PFSK-1 (cell line): Measurements from ENCODE around the gene CBY1.

Experiments
- FOXP2 ChIP-seq: optimal IDR thresholded peaks from 2 replicates; pipeline ENCODE3; 2011; ENCODE audit warnings: borderline replicate concordance, control low read depth, inconsistent platforms; ENCODE audit not compliant: insufficient read depth; ENCODE audit errors: extremely low read length, extremely low read depth
- POLR2AphosphoS5 ChIP-seq: IDR thresholded peaks from 2 replicates; pipeline ENCODE4 v1.6.1; 2012; ENCODE audit warnings: low read depth, mild to moderate bottlenecking, control low read depth, low read length, moderate library complexity
- SIN3A ChIP-seq: IDR thresholded peaks from 2 replicates; pipeline ENCODE4 v1.6.1; 2012; ENCODE audit warnings: mild to moderate bottlenecking, low read length, moderate library complexity, borderline replicate concordance; ENCODE audit not compliant: insufficient read depth
- TAF1 ChIP-seq: IDR thresholded peaks from 2 replicates; pipeline ENCODE4 v1.6.1; 2012; ENCODE audit warnings: low read length, control low read depth, borderline replicate concordance; ENCODE audit not compliant: insufficient read depth
- TF ChIP-seq, protein P1 (sequence below), 2 experiments: IDR thresholded peaks; 2 replicates each; pipeline versions ENCODE4 v1.6.1 to v1.8.0; 2011 to 2012; ENCODE audit warnings: low read depth in 2 of 2, low read length in 2 of 2, control low read depth in 1 of 2, inconsistent platforms in 1 of 2, mild to moderate bottlenecking in 1 of 2, moderate library complexity in 1 of 2; ENCODE audit not compliant: insufficient read depth in 1 of 2

CBY1 gene

DNA sequence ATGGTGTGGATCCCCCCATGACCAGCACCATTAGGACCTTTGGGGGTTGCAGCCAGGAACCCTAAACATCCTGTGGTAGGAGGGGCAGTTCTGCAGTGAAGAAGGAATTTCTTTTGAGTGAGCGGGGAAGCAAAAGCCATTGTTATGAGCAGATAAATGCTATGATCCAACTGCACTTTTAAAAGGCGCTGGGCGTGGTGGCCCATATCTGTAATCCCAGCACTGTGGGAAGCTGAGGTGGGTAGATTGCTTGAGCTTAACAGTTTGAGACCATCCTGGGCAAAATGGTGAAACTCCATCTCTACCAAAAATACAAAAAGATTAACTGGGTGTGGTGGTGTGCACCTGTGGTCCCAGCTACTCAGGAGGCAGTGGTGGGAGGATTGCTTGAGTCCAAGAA is 19.4 kb downstream of the CBY1 start:
- TF ChIP-seq SIN3A: no peak
- TF ChIP-seq FOXP2: no peak
- TF ChIP-seq TAF1: no peak
- TF ChIP-seq POLR2AphosphoS5: no peak
- TF ChIP-seq, protein P1, sequence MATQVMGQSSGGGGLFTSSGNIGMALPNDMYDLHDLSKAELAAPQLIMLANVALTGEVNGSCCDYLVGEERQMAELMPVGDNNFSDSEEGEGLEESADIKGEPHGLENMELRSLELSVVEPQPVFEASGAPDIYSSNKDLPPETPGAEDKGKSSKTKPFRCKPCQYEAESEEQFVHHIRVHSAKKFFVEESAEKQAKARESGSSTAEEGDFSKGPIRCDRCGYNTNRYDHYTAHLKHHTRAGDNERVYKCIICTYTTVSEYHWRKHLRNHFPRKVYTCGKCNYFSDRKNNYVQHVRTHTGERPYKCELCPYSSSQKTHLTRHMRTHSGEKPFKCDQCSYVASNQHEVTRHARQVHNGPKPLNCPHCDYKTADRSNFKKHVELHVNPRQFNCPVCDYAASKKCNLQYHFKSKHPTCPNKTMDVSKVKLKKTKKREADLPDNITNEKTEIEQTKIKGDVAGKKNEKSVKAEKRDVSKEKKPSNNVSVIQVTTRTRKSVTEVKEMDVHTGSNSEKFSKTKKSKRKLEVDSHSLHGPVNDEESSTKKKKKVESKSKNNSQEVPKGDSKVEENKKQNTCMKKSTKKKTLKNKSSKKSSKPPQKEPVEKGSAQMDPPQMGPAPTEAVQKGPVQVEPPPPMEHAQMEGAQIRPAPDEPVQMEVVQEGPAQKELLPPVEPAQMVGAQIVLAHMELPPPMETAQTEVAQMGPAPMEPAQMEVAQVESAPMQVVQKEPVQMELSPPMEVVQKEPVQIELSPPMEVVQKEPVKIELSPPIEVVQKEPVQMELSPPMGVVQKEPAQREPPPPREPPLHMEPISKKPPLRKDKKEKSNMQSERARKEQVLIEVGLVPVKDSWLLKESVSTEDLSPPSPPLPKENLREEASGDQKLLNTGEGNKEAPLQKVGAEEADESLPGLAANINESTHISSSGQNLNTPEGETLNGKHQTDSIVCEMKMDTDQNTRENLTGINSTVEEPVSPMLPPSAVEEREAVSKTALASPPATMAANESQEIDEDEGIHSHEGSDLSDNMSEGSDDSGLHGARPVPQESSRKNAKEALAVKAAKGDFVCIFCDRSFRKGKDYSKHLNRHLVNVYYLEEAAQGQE (IDR thresholded peaks at IDR 0.05; ENCODE audit: insufficient read depth in 1 of 2, low read depth in 2 of 2, low read length in 2 of 2): no peak

DNA sequence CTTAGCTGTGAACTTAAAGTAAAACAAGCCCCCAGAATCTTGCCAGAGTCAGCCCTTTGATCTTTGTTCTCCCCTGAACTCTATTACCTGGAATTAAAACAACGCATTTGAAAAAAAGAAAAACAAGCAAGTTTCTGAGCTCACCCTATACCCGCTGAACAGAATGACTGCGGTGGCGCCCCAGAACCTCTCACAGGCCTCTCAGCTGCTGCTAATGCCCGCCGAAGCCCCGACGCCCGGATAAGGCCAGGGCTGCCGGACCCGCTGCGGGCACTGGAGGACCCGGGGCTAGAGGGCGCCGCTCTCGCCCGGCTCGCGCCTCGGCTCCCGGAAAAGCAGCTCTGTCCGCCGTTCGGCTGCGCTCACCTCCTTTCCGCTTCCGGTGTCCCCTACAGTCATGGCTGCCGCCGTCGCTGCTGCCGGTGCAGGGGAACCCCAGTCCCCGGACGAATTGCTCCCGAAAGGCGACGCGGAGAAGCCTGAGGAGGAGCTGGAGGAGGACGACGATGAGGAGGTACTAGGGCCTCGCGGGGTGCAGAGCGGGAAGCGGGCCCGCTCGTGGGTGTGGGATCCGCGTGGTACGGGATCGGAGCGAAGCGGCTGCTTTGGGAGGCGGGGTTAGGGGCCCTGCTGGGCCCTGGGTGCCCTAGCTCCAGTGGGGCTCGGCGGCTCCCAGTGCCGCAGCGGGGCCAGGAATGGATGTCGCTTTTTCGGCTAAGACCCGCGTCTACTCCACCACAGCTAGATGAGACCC is 25.3 kb downstream of the CBY1 start, which contains the start of gene TOMM22:
Gene TOMM22 (plus strand): TSS at position 376 of the 754 bp plus-strand sequence. CDS start 22 bp downstream, at position 398.
- TF ChIP-seq FOXP2 (peak; percentile 87), POLR2AphosphoS5 (peak; percentile 83), SIN3A (no peak), TAF1 (peak; percentile 93)
- TF ChIP-seq, protein P1 (IDR thresholded peaks at IDR 0.05; ENCODE audit: insufficient read depth in 1 of 2, low read depth in 2 of 2, low read length in 2 of 2): 0 out of 4 replicates have a peak, but pooled peaks of 1 of the 2 experiments have one; percentile 11

DNA sequence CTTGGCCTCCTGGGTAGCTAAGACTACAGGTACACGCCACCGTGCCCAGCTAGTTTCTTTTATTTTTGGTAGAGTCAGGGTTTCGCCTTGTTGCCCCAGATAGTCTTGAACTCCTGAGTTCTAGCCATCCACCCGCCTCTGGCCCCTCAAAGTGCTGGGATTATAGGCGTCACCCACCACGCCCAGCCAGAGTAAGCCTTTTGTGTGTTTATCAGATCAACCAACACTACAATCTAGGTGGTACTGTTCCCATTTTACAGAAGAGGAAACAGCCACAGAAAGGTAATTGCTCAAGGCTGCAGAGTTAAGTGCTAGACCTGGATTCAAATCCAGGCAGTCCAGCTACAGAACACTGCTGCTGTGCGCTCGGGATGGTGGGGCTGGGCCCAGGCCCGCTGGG is 28.5 kb downstream of the CBY1 start:
- TF ChIP-seq FOXP2: no peak
- 0 out of 2 replicates have a peak, but pooled peaks have one; percentile 25 for TF ChIP-seq POLR2AphosphoS5

DNA sequence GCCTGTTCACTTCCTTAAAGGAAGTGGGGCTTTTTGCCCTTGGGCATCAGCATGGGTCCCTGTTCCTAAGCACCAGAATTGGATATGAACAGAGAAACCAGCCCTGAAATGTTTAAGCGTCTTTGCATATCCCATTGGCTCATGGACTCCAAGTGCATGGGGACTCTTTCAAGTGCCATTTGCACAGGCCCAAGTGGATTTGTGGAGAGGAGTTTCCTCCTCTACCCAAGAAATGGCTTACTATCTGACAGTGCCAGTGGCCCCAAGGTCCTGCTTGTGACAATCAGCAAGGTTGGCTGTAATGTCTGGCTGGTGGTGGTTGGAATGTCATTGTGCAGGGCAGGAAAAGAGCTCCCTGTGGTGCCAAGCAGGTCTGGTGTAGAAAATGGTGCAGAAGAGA is 29.3 kb downstream of the CBY1 start:
- TF ChIP-seq, protein P1 (IDR thresholded peaks at IDR 0.05; ENCODE audit: insufficient read depth in 1 of 2, low read depth in 2 of 2, low read length in 2 of 2): no peak
- no peak for TF ChIP-seq SIN3A
- no peak for TF ChIP-seq POLR2AphosphoS5
- no peak for TF ChIP-seq FOXP2
- TF ChIP-seq TAF1: no peak

DNA sequence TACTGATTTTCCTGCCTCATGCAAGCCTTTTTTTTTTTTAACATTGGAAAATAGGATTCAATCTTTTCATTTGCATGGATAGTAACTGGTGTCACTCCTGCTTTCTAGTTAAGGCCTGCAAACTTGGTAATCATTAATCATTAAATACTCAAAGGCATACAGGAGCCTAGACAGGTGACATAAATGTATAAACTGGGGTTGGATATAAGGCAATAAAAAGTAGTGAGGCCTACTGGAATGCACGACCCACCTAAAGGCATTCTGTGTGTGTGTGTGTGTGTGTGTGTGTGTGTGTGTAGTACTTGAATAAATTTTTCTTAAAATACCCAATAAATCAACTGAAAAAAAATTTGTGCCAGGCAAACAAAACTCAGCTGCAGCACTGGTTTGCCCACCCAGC is 33.2 kb downstream of the CBY1 start:
- no peak for TF ChIP-seq POLR2AphosphoS5
- TF ChIP-seq TAF1: no peak

DNA sequence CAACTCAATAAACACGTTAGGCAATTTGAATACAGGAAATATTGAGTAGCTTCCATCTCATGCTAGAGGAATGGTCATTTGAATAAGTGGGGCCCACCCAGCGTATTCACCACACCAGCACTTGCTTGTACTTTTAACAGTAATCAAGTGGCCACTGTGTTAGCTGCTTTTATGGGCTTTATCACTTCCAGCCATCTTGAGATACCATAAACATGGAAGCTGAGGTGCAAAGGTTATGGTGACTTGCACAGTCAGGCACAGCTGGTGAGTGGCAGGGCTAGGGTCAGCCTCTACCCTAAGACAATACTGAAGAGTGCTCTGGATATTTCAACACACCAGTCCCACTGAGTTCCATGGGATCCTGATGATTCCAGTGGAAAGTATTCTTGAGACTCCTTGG is 37.6 kb downstream of the CBY1 start:
- TF ChIP-seq SIN3A (no peak), POLR2AphosphoS5 (no peak), FOXP2 (no peak), TAF1 (no peak)
- TF ChIP-seq, protein P1 (IDR thresholded peaks at IDR 0.05; ENCODE audit: insufficient read depth in 1 of 2, low read depth in 2 of 2, low read length in 2 of 2): no peak
